Astrocyte (in vitro differentiated cells and primary cell): Measurements from ENCODE around the gene FRMD8.

ENCODE experiments used
- EZH2 ChIP-seq: IDR thresholded peaks from 2 replicates; pipeline ENCODE4 v1.6.1; 2012; ENCODE audit warnings: mild to moderate bottlenecking, low read length, inconsistent platforms; ENCODE audit not compliant: insufficient read depth
- TF ChIP-seq, protein P1 (sequence below): IDR thresholded peaks from 2 replicates; pipeline ENCODE4 v1.5.1; 2011; ENCODE audit warnings: low read depth, mild to moderate bottlenecking, inconsistent platforms, low read length, moderate library complexity; ENCODE audit not compliant: insufficient read depth

DNA sequence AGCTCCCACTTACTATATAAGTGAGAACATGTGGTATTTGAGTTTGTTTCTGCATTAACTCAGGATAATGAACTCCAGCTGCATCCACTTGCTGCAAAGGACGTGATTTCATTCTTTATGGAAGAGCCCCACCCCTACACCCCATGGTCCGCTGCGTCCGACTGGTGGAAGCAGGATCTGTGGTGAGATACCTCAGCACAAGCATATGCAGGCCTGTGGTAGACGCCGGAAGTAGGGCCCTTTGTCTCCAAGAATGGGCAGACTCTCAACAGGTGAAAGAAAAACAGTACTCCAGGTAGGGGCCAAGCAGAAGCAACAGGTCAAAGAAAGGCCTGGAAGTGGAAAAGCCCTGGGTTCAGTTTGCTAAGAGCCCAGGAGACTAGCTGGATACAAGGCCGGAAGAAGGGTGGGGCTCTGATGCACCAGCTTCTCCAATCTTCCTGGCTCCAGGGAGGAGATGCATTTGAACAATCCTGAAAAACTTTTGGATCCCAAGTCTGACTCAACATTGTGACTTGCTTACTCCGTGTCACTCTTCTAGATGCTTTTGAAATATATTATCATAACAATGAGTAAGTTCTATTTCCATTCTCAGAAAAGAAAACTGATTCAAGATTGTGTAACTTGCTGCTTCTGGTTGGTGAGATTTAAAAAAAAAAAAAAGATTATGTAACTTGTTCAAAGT, 66.5 kb downstream of the FRMD8 start:
- TF ChIP-seq, protein P1, sequence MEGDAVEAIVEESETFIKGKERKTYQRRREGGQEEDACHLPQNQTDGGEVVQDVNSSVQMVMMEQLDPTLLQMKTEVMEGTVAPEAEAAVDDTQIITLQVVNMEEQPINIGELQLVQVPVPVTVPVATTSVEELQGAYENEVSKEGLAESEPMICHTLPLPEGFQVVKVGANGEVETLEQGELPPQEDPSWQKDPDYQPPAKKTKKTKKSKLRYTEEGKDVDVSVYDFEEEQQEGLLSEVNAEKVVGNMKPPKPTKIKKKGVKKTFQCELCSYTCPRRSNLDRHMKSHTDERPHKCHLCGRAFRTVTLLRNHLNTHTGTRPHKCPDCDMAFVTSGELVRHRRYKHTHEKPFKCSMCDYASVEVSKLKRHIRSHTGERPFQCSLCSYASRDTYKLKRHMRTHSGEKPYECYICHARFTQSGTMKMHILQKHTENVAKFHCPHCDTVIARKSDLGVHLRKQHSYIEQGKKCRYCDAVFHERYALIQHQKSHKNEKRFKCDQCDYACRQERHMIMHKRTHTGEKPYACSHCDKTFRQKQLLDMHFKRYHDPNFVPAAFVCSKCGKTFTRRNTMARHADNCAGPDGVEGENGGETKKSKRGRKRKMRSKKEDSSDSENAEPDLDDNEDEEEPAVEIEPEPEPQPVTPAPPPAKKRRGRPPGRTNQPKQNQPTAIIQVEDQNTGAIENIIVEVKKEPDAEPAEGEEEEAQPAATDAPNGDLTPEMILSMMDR = no peak
- TF ChIP-seq EZH2 = no peak
